ENCODE results near the gene ZNF581.

ZNF581 gene

GRCh38 chr19:55616395-55616875 is 27.0 kb upstream of the ZNF581 start:
- peaks cover 36% of the 10 kb centered on the region for H3K4me1 Mint-ChIP-seq (ENCODE audit: low read depth)
- H3K9me3 Mint-ChIP-seq (ENCODE audit: low read depth), result no peaks in the 10 kb centered on the region
- H3K27ac Mint-ChIP-seq, result no peak overlapping the region
- H3K27me3 Mint-ChIP-seq, result no peaks in the 10 kb centered on the region
- no peaks in the 10 kb centered on the region for H3K36me3 Mint-ChIP-seq
- no peak overlapping the region for H3K4me3 Mint-ChIP-seq

- Mint-ChIP-seq H3K27ac (no peak overlapping the region), H3K27me3 (no peaks in the 10 kb centered on the region), H3K9me3 (ENCODE audit: low read depth) (no peaks in the 10 kb centered on the region), H3K4me1 (ENCODE audit: low read depth) (peaks cover 28% of the 10 kb centered on the region), H3K36me3 (no peaks in the 10 kb centered on the region), H3K4me3 (no peak overlapping the region)
Measured at GRCh38 chr19:55617426-55617825, 26.0 kb upstream of the ZNF581 start.

GRCh38 chr19:55618426-55618825 is 25.0 kb upstream of the ZNF581 start:
- Mint-ChIP-seq H3K4me3 (no peak overlapping the region), H3K27ac (peak overlapping the region; percentile 28), H3K36me3 (no peaks in the 10 kb centered on the region), H3K4me1 (ENCODE audit: low read depth) (peaks cover 31% of the 10 kb centered on the region), H3K27me3 (no peaks in the 10 kb centered on the region), H3K9me3 (ENCODE audit: low read depth) (no peaks in the 10 kb centered on the region)

GRCh38 chr19:55619286-55619685 is 24.2 kb upstream of the ZNF581 start:
- H3K9me3 Mint-ChIP-seq (ENCODE audit: low read depth), result no peaks in the 10 kb centered on the region
- no peak overlapping the region for H3K27ac Mint-ChIP-seq
- no peaks in the 10 kb centered on the region for H3K36me3 Mint-ChIP-seq
- H3K27me3 Mint-ChIP-seq, result no peaks in the 10 kb centered on the region
- H3K4me3 Mint-ChIP-seq, result no peak overlapping the region
- peaks cover 38% of the 10 kb centered on the region for H3K4me1 Mint-ChIP-seq (ENCODE audit: low read depth)

- Mint-ChIP-seq H3K4me1 (ENCODE audit: low read depth) (peaks cover 45% of the 10 kb centered on the region), H3K36me3 (no peaks in the 10 kb centered on the region), H3K27ac (peak overlapping the region; percentile 77), H3K4me3 (peak overlapping the region; percentile 53), H3K27me3 (no peaks in the 10 kb centered on the region), H3K9me3 (ENCODE audit: low read depth) (no peaks in the 10 kb centered on the region)
Measured at GRCh38 chr19:55620410-55621204, 22.8 kb upstream of the ZNF581 start.

- H3K27ac Mint-ChIP-seq, result no peak overlapping the region
- H3K27me3 Mint-ChIP-seq, result no peaks in the 10 kb centered on the region
- H3K9me3 Mint-ChIP-seq (ENCODE audit: low read depth), result no peaks in the 10 kb centered on the region
- peaks cover 49% of the 10 kb centered on the region for H3K4me1 Mint-ChIP-seq (ENCODE audit: low read depth)
- no peaks in the 10 kb centered on the region for H3K36me3 Mint-ChIP-seq
- H3K4me3 Mint-ChIP-seq, result peak overlapping the region; percentile 53
Measured at GRCh38 chr19:55621205-55621672, 22.2 kb upstream of the ZNF581 start.

- Mint-ChIP-seq H3K4me3 (no peak overlapping the region), H3K27ac (no peak overlapping the region), H3K4me1 (ENCODE audit: low read depth) (peaks cover 54% of the 10 kb centered on the region), H3K27me3 (no peaks in the 10 kb centered on the region), H3K36me3 (no peaks in the 10 kb centered on the region), H3K9me3 (ENCODE audit: low read depth) (no peaks in the 10 kb centered on the region)
Measured at GRCh38 chr19:55621673-55622231, 21.7 kb upstream of the ZNF581 start.

GRCh38 chr19:55622242-55622969 is 21.0 kb upstream of the ZNF581 start:
- H3K27ac Mint-ChIP-seq, result no peak overlapping the region
- no peaks in the 10 kb centered on the region for H3K36me3 Mint-ChIP-seq
- H3K9me3 Mint-ChIP-seq (ENCODE audit: low read depth), result no peaks in the 10 kb centered on the region
- H3K4me1 Mint-ChIP-seq (ENCODE audit: low read depth), result peaks cover 58% of the 10 kb centered on the region
- H3K4me3 Mint-ChIP-seq, result no peak overlapping the region
- no peaks in the 10 kb centered on the region for H3K27me3 Mint-ChIP-seq

GRCh38 chr19:55623130-55623529 is 20.3 kb upstream of the ZNF581 start:
- Mint-ChIP-seq H3K36me3 (no peaks in the 10 kb centered on the region), H3K4me3 (no peak overlapping the region), H3K27ac (no peak overlapping the region), H3K27me3 (no peaks in the 10 kb centered on the region), H3K9me3 (ENCODE audit: low read depth) (no peaks in the 10 kb centered on the region), H3K4me1 (ENCODE audit: low read depth) (peaks cover 60% of the 10 kb centered on the region)

GRCh38 chr19:55623561-55623960 is 19.9 kb upstream of the ZNF581 start:
- peak overlapping the region; percentile 84 for H3K27ac Mint-ChIP-seq

GRCh38 chr19:55624109-55625003 is 19.1 kb upstream of the ZNF581 start, which contains the start of gene ZNF784:
ZNF784 (minus strand) TSS chr19:55624566; CDS start chr19:55624561, 5 bp downstream.
- H3K4me3 Mint-ChIP-seq, result peak within 1 kb of the TSS; percentile 84
- H3K36me3 Mint-ChIP-seq, result no peaks in the 10 kb centered on the region
- H3K4me1 Mint-ChIP-seq (ENCODE audit: low read depth), result peaks cover 56% of the 10 kb centered on the region
- H3K27me3 Mint-ChIP-seq, result no peaks in the 10 kb centered on the region
- no peaks in the 10 kb centered on the region for H3K9me3 Mint-ChIP-seq (ENCODE audit: low read depth)
- H3K27ac Mint-ChIP-seq, result peak within 1 kb of the TSS; percentile 84

More at GRCh38 chr19:55623561-55623960, 19.9 kb upstream of the ZNF581 start:
- Mint-ChIP-seq H3K4me1 (ENCODE audit: low read depth) (peaks cover 59% of the 10 kb centered on the region), H3K4me3 (peak overlapping the region; percentile 84), H3K27me3 (no peaks in the 10 kb centered on the region), H3K36me3 (no peaks in the 10 kb centered on the region), H3K9me3 (ENCODE audit: low read depth) (no peaks in the 10 kb centered on the region)

GRCh38 chr19:55625004-55625326 is 18.5 kb upstream of the ZNF581 start:
- Mint-ChIP-seq H3K27me3 (no peaks in the 10 kb centered on the region), H3K4me1 (ENCODE audit: low read depth) (peaks cover 51% of the 10 kb centered on the region), H3K4me3 (peak overlapping the region; percentile 84), H3K36me3 (no peaks in the 10 kb centered on the region), H3K9me3 (ENCODE audit: low read depth) (no peaks in the 10 kb centered on the region), H3K27ac (peak overlapping the region; percentile 84)

- no peaks in the 10 kb centered on the region for H3K9me3 Mint-ChIP-seq (ENCODE audit: low read depth)
- peak overlapping the region; percentile 70 for H3K4me3 Mint-ChIP-seq
- H3K36me3 Mint-ChIP-seq, result no peaks in the 10 kb centered on the region
- H3K4me1 Mint-ChIP-seq (ENCODE audit: low read depth), result peaks cover 37% of the 10 kb centered on the region
- no peaks in the 10 kb centered on the region for H3K27me3 Mint-ChIP-seq
- peak overlapping the region; percentile 16 for H3K27ac Mint-ChIP-seq
Measured at GRCh38 chr19:55626350-55626749, 17.1 kb upstream of the ZNF581 start.

GRCh38 chr19:55632463-55632834 is 11.0 kb upstream of the ZNF581 start:
- no peaks in the 10 kb centered on the region for H3K27me3 Mint-ChIP-seq
- H3K4me3 Mint-ChIP-seq, result peak overlapping the region; percentile 1
- no peaks in the 10 kb centered on the region for H3K9me3 Mint-ChIP-seq (ENCODE audit: low read depth)
- peaks cover 42% of the 10 kb centered on the region for H3K4me1 Mint-ChIP-seq (ENCODE audit: low read depth)
- peaks cover 7% of the 10 kb centered on the region for H3K36me3 Mint-ChIP-seq
- H3K27ac Mint-ChIP-seq, result peak overlapping the region; percentile 64

All from activated naive CD8-positive, alpha-beta T cell (primary cell).